HG03469 (cell line): Measurements from ENCODE around the gene OSBPL3.

Experiments used
- ATAC-seq: cut with Tn5 transposase; IDR thresholded peaks from one replicate; pipeline ENCODE4 v1.9.1; 2021; ENCODE audit warnings: mild to moderate bottlenecking, moderate library complexity, moderate number of reproducible peaks; ENCODE audit not compliant: unreplicated experiment

OSBPL3 gene

DNA sequence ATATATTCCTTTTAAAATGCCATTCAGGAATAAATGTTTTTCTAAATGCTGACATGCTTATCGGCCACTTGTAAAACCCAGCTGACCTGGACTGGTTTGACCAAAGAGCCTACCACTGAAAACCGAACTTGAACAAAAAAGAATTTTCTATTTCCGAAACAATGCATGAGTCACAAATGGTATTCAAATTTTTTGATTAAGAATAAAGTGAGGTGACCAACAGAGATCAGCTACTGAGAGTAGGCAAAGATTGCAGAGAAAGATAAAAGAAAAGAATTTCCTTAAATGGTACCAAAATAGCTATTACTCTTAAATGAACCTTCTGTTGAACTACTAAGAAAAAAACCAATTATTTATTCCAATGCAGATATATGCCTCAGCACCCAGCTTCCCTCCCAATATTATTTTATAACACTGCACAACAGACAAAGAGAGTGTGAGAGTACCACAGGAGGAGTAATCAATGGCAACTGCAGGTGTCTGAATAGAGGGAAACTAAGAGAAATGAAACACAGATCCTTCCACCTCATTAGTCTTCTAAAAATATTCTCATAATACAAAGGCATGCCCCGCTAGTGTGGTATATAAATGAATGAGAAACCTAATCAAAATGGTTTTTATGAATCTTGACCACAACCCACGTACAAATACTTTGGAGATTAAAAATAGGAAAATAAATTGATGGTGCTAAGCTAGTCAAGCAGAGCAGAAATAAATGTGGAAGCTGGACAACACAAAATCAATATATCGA is 20.1 kb downstream of the OSBPL3 start:
- ATAC-seq: no peak

DNA sequence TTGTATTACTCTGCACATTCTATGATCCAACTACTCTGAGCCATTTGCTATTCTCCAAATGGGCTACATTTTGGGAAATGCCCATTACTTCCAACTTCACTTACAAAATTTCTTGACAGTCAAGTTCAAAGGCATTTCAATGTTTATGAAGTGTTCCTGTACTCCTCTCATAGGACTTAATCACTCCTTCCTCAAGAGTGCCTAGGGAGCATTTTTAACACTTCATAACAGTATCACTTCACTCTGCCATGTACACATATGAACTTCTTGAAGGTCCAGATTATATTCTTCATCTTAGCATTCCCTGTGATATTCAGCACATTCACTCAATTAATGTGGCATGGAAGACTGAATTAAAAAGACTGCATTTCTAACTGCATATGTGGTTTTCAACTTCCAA is 21.6 kb downstream of the OSBPL3 start:
- no peak for ATAC-seq

DNA sequence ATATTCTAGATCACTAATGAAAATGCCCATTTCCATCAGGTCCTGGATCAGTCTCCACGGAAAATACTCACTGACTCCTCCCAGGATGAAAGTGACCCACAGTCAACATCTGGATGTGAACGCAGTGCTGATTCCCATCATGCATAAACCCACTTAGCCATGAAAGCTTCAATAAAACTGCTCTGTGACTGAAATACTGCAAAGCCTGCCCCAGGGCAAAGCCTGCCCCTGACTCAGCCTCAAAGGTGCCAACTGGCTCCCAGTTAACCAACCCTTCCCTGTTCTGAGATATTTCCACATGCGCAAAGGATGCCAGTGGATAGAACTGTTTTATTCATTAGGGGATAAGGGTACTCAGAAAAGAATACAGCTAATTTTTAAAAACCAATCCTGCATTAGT is 24.0 kb downstream of the OSBPL3 start:
- ATAC-seq: no peak

DNA sequence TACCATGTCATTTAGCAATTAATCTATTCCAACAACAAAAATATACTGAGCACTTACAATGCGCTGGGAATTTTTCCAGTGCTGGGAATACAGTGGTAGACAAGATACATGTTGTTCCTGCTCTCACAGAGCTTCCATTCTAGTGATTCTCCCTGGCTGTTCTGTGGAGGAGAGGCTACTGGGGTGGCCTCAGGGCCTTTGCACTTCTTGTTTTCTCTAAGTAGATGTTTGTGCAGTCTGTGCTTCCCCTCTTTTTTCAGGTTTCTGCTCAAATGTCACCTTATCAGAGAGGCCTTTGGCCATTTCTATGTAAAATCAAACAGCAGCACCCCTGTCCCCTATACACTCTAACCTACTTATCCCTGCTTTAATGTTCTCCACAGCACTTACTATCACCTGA is 24.7 kb downstream of the OSBPL3 start:
- no peak for ATAC-seq

DNA sequence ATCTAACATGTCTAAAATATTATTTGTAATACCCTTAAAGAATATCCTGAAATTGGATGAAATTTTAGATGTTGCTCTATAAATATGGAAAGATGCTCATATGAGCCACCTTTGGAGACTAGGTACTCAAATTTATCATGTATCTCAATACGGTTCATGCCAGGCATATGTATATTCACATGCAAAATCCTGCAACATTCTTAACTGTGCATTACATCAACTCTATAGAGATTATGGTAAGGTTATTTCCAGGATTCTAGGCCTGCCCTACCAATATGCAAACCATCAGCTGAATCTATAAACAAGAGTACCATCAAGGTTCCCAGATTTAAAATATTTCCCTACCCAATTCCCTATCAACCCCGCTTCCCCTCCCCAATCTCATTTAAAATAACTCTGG is 27.5 kb downstream of the OSBPL3 start:
- no peak for ATAC-seq

DNA sequence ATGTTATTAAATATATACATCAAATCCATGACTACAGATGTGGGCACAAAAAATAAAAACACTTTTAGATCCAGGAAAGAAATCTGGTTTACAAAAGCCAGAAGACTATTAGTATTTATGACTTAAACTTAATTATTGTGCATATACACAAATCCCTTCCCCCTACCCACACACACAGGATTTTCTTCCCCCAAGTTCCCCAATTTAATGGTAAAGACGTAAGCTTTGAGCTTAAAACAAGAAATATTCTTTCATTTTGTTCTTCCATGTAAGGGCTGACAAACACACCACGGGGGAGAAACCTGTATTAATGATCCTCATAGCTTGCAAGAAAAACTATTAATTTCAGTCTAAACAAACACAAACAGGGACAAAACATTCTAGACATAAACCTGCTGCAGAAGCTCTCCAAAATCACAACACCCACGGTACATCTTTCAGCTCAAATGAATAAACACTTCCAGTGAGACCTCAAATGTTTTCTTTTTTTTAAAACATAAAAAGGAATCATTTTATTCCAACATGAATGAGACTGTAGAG is 28.5 kb downstream of the OSBPL3 start:
- no peak for ATAC-seq

DNA sequence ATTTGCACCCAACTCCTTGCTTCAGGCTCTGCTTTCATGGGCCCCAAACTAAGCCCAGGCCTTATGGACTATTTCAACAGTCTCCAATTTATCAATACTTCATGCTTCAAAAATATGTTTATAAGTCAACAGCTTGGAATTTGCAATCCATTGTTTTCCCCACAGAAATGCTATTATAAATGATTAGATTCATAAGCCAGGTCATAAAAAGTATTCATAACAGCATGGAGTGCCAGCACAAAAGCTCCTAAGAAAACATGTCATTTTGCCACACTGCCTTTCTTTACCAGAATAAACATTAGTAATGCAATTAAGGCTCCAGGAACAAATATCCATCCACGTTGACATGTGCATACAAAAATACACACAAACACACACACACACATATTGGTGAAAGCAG is 30.1 kb downstream of the OSBPL3 start:
- ATAC-seq: no peak

DNA sequence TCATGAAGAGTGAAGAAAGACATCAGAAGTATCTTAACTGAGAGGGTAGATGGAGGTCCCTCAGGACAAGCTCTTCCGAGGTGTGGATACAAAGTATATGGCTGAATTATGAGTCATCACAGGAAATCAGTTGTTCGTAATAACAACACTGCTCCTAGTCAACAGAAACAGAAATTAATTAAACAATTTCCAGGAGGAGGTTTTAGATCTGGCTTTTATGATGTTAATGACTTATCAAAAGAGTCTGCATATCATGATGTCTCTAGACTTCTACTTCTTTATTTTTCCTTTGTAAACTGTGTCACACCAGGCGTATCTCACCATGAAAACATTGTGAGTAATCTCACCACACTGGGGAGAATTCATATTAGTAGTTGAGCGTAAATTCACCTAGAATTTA is 31.2 kb downstream of the OSBPL3 start:
- no peak for ATAC-seq

DNA sequence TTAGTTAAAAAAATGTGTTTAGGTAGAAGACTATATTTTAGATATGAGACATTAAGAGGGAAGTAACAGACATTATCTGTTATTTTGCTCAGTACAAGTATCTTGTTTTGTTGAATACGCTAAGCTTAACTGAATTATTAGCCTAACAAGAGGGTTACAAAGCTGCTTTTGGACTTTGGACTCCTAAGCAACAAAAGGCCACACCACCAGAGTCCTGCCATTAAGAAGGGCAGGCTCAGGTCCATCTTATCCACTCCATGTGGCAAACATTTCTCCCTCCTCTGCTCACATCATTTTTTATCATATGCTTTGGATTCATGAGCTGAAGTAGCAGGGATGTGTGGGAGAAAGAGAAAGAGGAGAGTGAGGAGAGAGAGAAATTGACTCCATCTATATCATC is 33.5 kb downstream of the OSBPL3 start:
- ATAC-seq: no peak

DNA sequence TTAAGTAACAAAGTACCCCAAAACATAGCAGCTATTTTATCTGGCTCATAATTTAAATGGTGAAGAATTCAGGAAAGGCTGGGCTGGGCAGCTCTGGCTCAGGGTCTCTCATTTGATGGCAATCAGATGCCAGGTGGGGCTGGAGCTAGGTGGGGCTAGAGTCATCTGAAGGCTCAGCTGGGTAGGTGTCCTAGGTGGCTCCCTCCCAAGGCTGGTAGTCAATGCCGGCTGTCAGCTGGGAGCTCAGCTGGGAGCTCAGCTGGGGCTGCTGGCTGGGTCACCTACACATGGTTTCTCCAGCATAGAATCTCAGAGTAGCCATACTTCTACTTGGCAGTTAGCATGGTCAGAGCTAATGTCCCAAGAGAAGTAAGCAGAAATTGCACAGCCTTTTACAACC is 34.1 kb downstream of the OSBPL3 start:
- ATAC-seq: no peak

DNA sequence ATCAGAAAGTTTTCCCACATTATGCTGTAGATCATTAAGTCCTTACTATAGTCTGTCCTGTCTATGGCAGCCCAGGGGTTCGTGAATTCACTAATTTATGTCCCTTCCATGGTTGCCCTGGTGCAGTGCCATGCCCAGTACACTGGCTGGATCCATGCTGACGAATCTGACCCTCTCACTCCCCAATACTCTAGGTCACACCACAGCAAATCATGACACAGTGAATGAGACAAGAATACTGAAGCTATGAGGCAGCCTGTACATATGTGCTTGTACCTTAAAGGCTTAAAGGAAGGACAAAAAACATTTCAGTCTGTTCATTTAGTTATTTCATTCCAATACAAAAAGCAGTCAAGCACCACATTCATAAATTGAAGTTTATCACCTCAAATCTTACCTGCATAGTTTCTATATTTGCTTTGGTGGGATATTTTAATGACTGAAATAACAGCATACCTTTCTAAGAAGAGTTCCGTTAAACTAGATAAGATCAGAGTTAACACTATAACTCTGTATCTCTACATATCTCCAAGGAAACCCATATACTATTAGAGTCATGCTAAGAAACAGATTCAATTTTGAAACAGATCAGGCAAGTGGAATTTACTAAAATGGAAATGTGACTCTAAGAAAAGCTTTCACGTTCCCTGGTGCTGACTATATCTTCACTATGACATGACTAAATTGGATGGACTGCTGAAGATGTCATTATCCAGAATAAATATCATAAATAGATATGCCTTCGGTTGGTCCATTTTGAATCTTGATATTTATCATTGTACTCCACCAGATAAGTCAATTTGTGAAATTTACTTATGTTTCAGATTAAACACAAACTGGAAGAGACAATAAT is 36.7 kb downstream of the OSBPL3 start:
- no peak for ATAC-seq

DNA sequence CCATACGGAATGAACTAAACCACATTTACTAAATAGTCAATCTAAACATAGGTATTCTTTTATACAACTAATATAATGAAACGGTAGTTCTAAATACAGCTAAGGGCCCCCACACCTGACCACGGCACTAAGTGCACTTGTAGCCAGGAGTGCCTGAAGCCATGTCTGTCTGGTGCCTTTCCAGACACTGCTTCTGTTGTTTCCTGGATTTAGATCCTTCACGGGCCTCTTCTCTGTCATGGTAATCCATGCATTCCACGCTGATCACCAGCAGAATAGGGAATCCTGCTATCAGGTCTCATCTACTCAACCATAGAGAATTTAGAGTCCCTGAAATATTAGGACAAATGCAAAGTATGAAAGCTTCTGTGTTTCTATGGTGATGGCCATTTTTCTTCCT is 37.8 kb downstream of the OSBPL3 start:
- ATAC-seq: no peak

DNA sequence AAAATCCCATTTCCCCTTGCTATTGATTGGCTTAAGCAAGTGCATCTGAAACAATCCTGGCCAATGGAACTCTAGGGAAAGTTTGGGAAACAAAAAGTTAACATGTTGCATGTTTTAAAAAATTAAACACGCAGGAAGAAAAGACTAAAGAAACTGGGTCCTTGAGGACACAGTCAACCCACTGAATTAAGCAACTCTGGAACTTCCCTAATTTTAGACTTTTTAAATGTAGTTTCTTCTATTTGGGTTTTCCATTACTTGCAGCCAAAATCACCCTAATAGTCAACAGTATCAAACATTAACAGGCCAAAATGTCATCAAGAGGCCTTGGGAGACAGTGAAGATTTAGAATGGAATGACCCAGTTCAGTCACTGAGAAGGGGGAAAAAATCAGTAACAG is 40.6 kb downstream of the OSBPL3 start:
- ATAC-seq: no peak

DNA sequence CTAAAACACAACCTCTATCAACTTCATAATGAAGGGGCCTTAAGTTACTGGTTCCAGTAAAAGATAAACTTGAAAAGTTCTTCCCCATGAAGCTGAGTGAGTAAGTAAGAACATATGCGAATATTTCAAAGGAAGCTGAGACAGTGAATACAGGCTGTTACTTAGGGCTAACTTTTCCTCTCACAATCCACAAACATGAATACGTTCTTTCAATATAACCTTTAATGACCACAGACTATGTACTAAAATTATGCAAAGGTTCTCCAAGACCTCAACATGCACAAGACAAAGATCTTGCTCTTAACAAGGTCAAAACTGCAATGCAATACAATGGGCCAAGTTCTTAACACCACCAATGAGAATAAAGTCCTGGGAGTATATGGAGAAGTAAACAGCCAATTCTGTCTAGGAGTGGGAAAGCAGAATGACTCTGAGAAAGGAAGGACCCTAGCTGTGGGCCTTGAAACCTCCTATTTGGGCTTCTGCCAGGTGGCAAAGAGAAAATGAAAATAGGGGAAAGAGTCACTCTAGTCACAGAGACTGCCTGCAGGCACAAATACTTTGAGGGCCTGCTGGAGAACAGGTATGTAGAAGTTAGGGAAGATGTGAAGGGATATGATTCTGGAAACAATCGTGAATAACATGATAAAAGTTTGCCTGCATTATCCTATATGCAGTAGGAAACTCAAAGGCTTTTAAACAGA is 43.7 kb downstream of the OSBPL3 start:
- no peak for ATAC-seq

DNA sequence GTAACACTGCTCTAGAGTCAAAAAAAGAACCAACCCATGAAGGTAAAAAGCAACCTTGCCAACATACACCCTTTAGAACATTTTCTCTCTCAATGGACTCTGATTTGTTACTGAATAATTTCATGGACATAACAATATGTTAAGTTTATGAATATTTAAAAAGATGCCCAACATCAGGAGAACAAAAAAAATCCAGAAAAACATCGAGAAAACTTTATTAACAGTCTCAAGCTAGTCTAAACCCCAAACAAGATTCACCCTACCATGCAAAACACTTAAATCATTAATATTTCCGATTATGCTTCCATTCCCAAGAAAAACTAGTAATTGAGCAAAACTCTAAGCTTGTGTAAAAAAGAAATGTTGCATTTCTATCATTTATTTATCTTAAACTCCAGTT is 46.7 kb downstream of the OSBPL3 start:
- no peak for ATAC-seq

DNA sequence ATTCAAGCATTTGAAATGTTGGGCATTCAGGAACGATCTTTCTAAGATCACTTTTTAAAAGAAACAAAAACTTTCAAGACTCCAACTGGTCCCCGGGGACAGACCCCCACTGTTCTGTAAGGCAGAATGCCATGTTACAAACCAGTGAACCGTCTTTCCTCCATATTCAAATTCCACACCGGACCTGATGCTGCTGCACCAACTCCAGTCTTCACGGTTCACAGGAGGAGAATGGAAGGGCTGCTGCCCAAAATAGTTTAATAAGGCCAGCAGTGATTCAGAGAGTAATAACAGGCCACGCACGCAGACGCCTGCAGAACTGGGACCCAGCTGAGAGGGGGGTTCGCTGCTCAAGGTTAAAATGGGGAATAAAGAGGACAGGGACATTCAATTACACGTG is 47.2 kb downstream of the OSBPL3 start:
- ATAC-seq: no peak

DNA sequence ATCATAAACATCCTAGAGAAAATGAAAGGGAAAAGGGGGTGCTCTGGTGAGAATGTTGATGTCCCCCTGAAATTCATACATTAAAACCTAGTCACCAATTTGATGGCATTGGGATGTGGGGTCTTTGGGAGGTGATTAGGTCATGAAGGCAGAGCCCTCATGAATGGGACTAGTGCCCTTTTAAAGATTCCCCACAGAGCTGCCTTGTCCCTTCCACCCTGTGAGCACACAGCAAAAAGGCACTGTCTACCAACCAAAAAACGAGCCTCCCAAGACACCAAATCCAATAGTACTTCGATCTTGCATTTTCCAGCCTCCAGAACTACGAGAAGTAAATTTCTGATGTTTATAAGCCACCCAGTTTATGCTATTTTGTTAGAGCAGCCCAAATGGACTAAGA is 47.6 kb downstream of the OSBPL3 start:
- ATAC-seq: no peak

DNA sequence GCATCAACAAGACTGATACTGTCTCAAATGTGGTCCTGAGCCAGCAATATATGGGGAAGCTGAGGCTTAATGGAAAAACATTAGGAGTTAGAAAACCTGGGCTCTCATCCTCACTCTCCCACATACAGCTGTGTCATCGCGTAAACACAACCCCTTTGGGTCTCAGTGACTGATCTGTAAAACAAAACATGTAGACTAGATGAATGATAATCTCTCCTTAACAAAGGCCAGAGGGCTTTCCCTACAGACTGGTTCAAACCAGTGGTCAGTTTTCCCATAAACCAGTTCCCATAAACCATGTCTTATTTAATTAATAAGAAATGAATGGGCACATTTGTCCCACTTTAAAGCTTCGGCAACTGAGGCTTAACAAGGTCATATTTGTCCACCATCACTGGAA is 48.1 kb downstream of the OSBPL3 start:
- no peak for ATAC-seq

DNA sequence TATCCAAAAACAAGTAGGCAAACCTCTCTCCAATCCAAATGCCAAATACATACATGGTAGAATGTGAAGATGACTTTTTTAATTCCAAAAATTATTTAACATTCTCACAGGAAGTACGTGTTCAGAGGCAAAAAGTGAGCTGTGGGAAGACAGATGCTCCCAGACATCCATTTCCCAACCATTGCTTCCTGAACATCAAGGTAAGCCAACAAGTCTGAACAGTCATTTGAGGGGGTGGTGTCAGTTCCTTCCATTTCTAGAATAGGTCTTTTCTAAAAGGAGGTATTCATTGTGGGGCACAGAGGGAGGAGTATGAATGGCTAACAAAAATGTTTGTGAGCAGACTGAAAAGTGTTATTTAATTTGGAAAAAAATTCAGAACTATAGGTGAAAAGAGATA is 49.1 kb downstream of the OSBPL3 start:
- no peak for ATAC-seq

DNA sequence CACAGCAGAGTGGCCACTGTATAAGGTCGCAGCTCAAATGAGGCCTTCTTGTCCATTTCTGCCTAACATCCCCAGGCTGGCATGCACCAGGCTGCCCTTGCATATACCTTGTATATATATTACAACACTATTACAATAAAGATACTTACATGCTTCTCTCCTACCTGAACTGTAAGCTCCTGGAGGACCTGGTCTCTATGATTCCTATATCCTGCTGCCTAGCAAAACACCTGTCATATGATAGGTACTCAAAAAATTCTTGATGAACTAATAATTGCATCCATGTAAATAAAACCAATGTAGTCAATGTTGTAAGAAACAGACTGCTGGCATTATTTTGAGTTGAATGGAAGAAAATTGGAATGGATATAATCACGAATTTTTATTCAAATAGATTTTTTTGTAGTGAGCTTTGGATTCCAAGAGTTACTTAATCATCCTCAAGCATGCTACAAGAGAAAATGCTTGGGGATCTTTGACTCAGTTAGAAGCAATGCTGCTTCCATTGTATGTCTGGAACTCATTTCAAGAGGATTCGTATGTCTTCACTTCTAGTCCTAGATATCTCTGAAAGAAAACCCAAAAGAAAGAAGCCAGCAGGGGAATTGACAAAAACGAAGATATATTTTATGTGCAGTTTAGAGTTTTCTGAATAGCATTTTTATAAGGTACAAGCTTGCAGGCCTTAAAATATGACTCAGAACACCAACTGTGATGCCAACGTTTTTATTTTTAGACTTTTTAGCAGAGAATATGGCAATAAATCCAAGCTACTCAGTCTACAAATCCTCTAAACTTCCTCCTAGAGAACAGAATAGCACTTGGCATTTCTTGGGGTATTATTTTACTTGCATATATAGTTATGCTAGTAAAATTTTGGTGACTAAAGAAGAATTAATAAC is 53.1 kb downstream of the OSBPL3 start:
- ATAC-seq: no peak

DNA sequence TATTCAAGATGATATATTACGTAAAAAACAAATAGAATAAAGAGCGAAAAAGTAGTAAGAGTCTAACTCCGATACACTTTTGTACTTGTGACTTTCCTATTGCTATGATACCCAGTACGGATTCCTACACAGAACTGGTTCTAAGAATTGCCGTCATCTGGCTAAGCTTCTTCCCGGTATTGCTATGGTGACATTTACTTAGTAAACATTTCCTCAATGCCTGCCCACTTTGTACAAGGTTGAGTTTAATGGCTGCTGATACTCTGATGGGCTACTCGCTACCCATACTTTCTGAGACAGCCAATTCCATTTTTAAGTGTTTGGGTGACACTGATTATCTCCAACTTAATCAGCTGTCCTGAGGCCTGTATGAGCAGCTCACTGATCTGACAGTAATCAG is 55.6 kb downstream of the OSBPL3 start:
- ATAC-seq: no peak
